Uterus (tissue), 2 donors: ENCODE results near the gene SLC25A29.

Source experiments
- CTCF ChIP-seq, 4 experiments: fragments of 200-600 bp in 2 of 4; fragments of 450-650 bp in 2 of 4; sonication (generic) in 2 of 4; IDR thresholded peaks; one replicate each; pipeline ENCODE4 v1.5.1; 2016 to 2019; ENCODE audit warnings: antibody characterized with exemption in 4 of 4, mild to moderate bottlenecking in 2 of 4, moderate library complexity in 1 of 4
- POLR2A ChIP-seq, 2 donors: fragments of 450-650 bp; IDR thresholded peaks; one replicate each; pipeline ENCODE4 v1.6.1; 2016; ENCODE audit warnings: antibody characterized with exemption in 2 of 2, mild to moderate bottlenecking in 1 of 2, moderate library complexity in 1 of 2

GRCh38 chr14:100336618-100337530 is 30.6 kb upstream of the SLC25A29 start:
- TF ChIP-seq CTCF (IDR thresholded peaks at IDR 0.05) (no peak), POLR2A (IDR thresholded peaks at IDR 0.05) (no peak)
